Raji (cell line): ENCODE results near the gene TNPO3.

Source experiments
- POLR2A ChIP-seq: IDR thresholded peaks from 2 replicates; pipeline ENCODE4 v1.6.1; 2011; ENCODE audit warnings: low read depth, low read length, control low read depth; ENCODE audit not compliant: insufficient read depth

TNPO3 gene

DNA sequence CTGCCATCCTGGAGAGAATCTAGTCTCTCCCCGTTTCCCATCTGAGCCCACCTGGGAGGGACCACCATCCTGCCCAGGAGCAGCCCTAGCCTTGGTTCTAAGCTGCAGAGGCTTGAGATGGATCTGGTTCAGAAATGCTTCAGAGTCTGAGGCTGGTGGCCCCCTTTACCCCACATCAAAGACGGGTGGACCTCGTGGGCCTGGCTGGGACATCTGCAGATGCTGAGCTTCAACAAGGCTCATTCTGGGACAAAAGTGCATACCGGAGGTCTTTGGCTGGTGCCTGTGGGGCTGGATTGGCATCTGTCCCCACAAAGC is 122.1 kb downstream of the TNPO3 start:
- TF ChIP-seq POLR2A: no peak

DNA sequence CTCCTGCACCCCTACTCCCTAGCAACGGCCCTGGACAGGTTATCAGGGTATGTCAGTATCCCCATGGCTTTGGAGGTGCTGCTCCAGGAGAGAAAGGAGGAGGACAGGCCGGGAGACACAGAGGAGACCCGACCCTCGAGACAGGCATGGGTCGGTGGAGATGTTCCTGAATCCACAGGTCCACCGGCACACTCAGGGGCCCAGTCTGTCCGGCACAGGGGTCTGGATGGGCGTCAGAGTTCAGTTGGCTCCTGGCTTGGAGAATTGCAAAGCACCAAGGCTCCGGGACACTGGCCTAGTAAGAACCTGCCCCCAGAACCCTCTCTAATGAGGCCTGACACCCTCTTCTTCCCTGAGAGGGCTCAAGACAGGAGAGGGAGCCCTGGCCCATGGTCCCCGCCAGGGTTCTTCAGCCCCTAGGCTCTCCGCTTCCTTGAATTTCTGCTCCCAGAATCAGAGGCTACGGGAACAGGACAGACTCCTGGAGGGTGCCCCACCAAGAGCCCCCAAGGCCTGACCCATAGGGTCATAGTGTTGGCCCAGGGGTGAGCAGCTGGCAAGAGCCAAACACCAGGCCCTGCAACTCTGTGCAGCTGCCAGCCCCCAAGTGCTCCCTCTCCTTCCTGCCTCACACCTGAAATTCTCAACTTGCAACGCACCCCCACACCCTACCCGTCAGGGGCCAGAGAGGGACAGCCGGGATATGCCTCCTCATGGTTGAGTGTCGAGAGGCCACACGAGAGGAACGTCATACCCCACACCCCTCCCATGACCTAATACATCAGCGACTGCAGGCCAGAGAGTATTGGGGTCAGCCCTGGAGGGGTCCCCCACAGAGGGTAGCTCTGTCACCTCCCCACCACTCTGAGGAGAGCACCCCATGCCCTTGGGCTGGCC is 122.7 kb downstream of the TNPO3 start:
- TF ChIP-seq POLR2A: no peak

DNA sequence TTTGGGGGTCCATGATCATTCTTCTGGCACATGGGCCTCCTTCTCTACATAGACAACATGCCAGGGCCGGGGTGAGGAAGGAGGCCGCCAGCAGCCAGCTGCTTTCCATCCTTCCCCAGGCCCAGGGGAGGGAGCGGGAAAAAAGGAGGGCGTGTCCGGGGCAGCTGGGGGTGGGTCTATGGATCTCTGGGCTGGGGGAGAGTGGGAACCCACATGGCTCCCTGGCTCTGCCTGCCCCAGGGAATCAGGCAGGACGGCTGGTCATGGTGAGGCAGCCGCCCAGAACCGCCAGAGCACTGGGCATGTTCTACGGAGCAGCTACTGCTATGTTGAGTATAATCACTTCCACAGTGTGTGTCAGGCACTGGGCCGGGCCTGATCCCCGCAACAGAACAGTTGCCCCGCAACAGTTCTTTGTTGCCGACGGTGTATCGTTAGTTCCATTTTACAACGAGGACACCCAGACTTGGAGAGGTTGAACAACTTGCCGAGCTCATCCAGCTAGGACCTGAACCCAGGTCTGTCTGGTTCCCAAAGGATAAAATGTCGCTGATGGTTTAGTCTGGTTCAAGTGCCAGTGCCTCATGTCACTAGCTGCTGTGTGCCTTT is 123.6 kb downstream of the TNPO3 start:
- TF ChIP-seq POLR2A: no peak

DNA sequence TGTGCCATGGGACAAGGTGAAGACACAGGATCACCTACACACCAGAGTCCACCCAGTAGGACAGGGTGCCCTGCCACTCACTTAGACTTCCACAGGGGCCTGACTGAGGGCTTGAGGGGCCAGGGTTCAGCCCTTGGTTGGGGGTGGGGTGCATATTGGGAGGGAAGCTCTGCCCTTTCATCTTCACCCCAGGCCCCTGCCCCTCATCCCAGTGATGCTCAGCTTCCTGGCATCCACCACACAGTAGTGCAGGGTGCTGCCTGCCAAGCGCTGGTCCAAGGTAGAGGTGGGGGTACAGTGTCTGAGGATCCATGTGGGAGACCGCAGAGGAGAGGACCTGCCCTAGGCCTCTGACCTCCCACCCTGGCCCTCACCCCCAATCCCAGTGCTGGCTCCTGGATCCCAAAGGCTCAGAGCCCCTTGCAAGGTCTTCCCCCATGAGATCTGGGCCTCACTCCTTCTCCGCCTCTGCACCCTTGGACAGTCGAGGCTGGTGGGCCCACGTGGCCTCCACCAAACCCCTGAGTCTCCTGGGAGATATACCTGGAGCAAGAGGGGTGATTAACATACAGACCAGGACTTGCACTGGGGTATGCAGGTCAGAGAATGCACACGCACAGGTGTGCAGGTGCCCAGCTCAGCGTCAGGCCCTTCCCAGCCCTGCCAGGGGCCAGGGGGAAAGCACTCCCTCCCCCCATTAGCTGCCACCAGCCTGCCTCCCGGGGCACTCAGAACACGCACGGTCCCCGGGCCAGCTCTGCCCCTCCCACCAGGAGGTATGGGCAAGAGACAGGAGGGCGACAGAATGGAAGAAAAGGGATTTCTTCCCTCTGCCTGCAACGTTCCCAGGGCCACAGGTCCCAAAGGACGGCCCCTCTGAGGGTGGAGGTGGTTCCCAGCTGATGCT is 125.8 kb downstream of the TNPO3 start:
- TF ChIP-seq POLR2A: no peak

- no peak for TF ChIP-seq POLR2A
Measured at GRCh38 chr7:128928159-128928813, 126.6 kb downstream of the TNPO3 start.

DNA sequence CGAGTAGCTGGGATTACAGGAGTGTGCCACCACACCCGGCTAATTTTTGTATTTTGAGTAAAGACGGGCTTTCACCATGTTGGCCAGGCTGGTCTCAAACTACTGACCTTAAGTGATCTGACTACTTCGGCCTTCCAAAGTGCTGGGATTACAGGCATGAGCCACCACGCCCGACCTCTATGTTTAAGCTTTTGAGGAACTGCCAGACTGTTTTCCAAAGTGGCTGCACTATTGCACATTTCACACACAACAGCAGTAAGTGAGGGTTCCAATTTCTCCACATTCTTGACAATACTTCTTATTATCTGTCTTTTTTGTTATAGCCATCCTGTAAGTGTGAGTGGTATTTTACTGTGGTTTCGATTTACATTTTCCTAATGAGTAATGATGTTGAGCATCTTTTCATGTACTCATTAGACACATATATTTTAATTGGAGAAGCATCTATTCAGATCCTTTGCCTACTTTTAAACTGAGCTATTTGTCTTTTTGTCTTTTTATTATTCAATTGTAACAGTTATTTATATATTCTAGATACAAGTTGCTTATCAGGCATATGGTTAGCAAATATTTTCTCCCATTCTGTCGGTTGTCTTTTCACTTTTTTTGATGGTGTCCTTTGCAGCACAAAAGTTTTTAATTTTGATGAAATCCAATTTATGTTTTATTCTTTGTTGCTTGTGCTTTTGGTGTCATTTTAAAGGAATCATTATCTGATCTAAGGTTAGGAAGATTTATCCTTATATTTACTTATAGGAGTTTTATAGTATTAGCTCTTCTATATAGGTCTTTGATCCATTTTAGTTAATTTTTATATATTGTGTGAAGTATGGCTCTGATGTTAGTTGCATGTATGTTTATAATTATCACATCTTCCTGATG is 130.0 kb downstream of the TNPO3 start:
- TF ChIP-seq POLR2A: no peak

GRCh38 chr7:128923411-128923800 is 131.5 kb downstream of the TNPO3 start:
- TF ChIP-seq POLR2A: no peak

- no peak for TF ChIP-seq POLR2A
Measured at GRCh38 chr7:128922496-128923410, 132.2 kb downstream of the TNPO3 start.

- TF ChIP-seq POLR2A: no peak
Measured at GRCh38 chr7:128921866-128922440, 133.0 kb downstream of the TNPO3 start.

GRCh38 chr7:128920913-128921582 is 133.9 kb downstream of the TNPO3 start:
- no peak for TF ChIP-seq POLR2A

DNA sequence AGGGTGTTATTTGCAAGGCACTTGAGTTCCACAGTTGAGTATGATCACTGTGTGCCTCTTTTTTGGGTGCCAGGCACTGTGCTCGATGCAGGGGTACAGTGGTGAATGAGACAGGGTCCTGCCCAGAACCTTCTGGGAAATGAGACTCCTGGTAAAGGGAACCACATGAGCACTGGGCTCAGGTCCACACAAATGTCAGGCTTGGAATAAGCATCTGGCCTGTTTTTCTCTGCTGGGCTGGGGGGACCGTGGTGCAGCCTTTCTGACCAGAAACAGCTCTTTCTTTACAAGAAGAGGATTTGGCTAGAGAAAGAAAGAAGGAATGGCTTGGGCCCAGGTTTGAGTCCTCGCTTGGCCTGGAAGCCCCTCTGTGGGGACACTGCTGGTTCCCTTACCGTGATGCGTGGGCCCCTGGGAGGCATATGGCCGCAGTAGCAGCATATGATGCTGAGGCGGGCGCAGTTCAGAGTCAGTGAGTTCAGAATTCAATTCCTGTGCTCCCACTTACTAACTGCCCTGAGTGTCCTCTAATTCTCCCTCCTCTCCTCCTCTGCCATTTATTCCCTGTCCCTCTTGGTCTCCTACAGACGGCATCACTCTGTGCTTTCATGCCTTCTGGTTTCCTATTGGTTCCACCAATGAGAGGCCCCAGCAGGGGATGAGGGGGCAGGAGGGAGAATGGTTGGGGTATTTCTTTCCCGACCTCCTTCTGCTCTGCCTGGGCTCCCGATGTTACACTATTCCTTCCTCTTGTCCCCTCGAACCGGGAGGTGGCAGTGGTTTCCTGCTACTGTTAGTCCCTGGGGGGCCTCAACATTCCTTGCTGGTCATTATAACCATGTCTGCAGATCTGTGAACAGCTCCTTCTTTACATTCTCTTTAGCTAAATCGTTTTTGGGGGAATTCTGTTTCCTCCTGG is 134.8 kb downstream of the TNPO3 start:
- TF ChIP-seq POLR2A: no peak
